ENCODE measurements around the gene STING1. TPM values are rescaled to one million over a fixed set of nuclear protein-coding genes. Genes with fewer than 3 reads are reported as not detected.

Gene STING1
- total RNA-seq, 1 donor from 2014 or later: 179 TPM

GRCh38 chr5:139470821-139471300, 11.7 kb downstream of the STING1 start, which contains the start of gene SMIM33:
Gene SMIM33, plus strand, starts transcription at chr5:139471004. Its CDS starts 118 bp downstream, at chr5:139471122.
- H3K4me1 ChIP-seq: no peaks in the 10 kb centered on the region
- H3K27me3 ChIP-seq: no peaks in the 10 kb centered on the region
- H3K27ac ChIP-seq: no peak within 1 kb of the TSS
- no peak within 1 kb of the TSS for H3K4me3 ChIP-seq
- TF ChIP-seq CTCF (IDR thresholded peaks at IDR 0.05): no peak
- no peak for DNase-seq (ENCODE audit: low spot score in 2 of 2)
- intact Hi-C loops (cut with DNase I): no loop called here
- peaks cover 3 to 12% of the 10 kb centered on the region in 2 donors for H3K36me3 ChIP-seq
- H3K9me3 ChIP-seq: no peaks in the 10 kb centered on the region

- no peak for TF ChIP-seq CTCF (IDR thresholded peaks at IDR 0.05)
- no peak for DNase-seq (ENCODE audit: low spot score in 2 of 2)
- Histone ChIP-seq H3K36me3 (no peaks in the 10 kb centered on the region), H3K9me3 (no peaks in the 10 kb centered on the region), H3K27me3 (no peaks in the 10 kb centered on the region), H3K4me1 (no peaks in the 10 kb centered on the region), H3K27ac (no peak overlapping the region), H3K4me3 (no peak overlapping the region)
- intact Hi-C loops (cut with DNase I): no loop called here
These were observed 14.1 kb downstream of the STING1 start for GRCh38 chr5:139468421-139468931.

- no peaks in the 10 kb centered on the region for H3K36me3 ChIP-seq
- no peaks in the 10 kb centered on the region for H3K27me3 ChIP-seq
- no peak within 1 kb of the TSS for H3K4me3 ChIP-seq
- DNase-seq (ENCODE audit: low spot score in 2 of 2): no peak
- no peak for TF ChIP-seq CTCF (IDR thresholded peaks at IDR 0.05)
- peak within 1 kb of the TSS in 1 of 2 donors; percentile 12 for H3K27ac ChIP-seq
- intact Hi-C loops (cut with DNase I): no loop called here
- no peaks in the 10 kb centered on the region for H3K4me1 ChIP-seq
- no peaks in the 10 kb centered on the region for H3K9me3 ChIP-seq
These were observed 19.8 kb downstream of the STING1 start, which contains the start of gene ECSCR for GRCh38 chr5:139462586-139463276. Gene ECSCR, minus strand, starts transcription at chr5:139462743. Its CDS starts 73 bp downstream, at chr5:139462670.

GRCh38 chr5:139461698-139462097, 20.9 kb downstream of the STING1 start:
- DNase-seq (ENCODE audit: low spot score in 2 of 2): no peak
- no peaks in the 10 kb centered on the region for H3K36me3 ChIP-seq
- no peaks in the 10 kb centered on the region for H3K9me3 ChIP-seq
- peak overlapping the region in 1 of 2 donors; percentile 12 for H3K27ac ChIP-seq
- no peaks in the 10 kb centered on the region for H3K27me3 ChIP-seq
- intact Hi-C loops (cut with DNase I): no loop called here
- no peak overlapping the region for H3K4me3 ChIP-seq
- TF ChIP-seq CTCF (IDR thresholded peaks at IDR 0.05): no peak
- no peaks in the 10 kb centered on the region for H3K4me1 ChIP-seq

- Histone ChIP-seq H3K4me3 (no peak overlapping the region), H3K27ac (no peak overlapping the region), H3K4me1 (no peaks in the 10 kb centered on the region), H3K27me3 (no peaks in the 10 kb centered on the region), H3K36me3 (no peaks in the 10 kb centered on the region), H3K9me3 (no peaks in the 10 kb centered on the region)
- no peak for DNase-seq (ENCODE audit: low spot score in 2 of 2)
- TF ChIP-seq CTCF (IDR thresholded peaks at IDR 0.05): no peak
- intact Hi-C loops (cut with DNase I): no loop called here
These were observed 21.4 kb downstream of the STING1 start for GRCh38 chr5:139461176-139461575.

Data from ascending aorta (tissue), 2 donors.